ENCODE measurements around the gene PPIB. TPM values are rescaled to one million over a fixed set of nuclear protein-coding genes. Genes with fewer than 3 reads are reported as not detected.
A peak's percentile ranks its signal among the peaks of the same experiment; 100 is the strongest.

PPIB gene
- total RNA-seq, 1 donor from 2014 or later = 186 TPM

- no peak for DNase-seq (ENCODE audit: low spot score in 2 of 2)
- no peak for FAIRE-seq
Measured at GRCh38 chr15:64158363-64159134, 4.3 kb downstream of the PPIB start.

- FAIRE-seq = no peak
Measured at GRCh38 chr15:64157599-64158125, 5.2 kb downstream of the PPIB start.

GRCh38 chr15:64156652-64157331 is 6.0 kb downstream of the PPIB start:
- DNase-seq (ENCODE audit: low spot score in 2 of 2) (no peak), FAIRE-seq (no peak)

More at GRCh38 chr15:64157599-64158125, 5.2 kb downstream of the PPIB start:
- no peak for DNase-seq (ENCODE audit: low spot score in 2 of 2)

- DNase-seq (ENCODE audit: low spot score in 2 of 2) (no peak), FAIRE-seq (no peak)
Measured at GRCh38 chr15:64155802-64156651, 6.8 kb downstream of the PPIB start.

GRCh38 chr15:64153480-64154367 is 9.1 kb downstream of the PPIB start:
- FAIRE-seq (no peak), DNase-seq (ENCODE audit: low spot score in 2 of 2) (peak; percentile 90 to 94)

- no peak for DNase-seq (ENCODE audit: low spot score in 2 of 2)
- no peak for FAIRE-seq
Measured at GRCh38 chr15:64152507-64153387, 10.1 kb downstream of the PPIB start.

- peak in 1 of 2 donors; percentile 57 for DNase-seq (ENCODE audit: low spot score in 2 of 2)
- FAIRE-seq = no peak
Measured at GRCh38 chr15:64151727-64152506, 10.9 kb downstream of the PPIB start, which contains the start of gene SNX22. Gene SNX22, plus strand, starts transcription at chr15:64151731. Its CDS starts 45 bp downstream, at chr15:64151776.

GRCh38 chr15:64149893-64150578 is 12.8 kb downstream of the PPIB start:
- no peak for DNase-seq (ENCODE audit: low spot score in 2 of 2)
- no peak for FAIRE-seq

- DNase-seq (ENCODE audit: low spot score in 2 of 2) (no peak), FAIRE-seq (no peak)
Measured at GRCh38 chr15:64149424-64149823, 13.4 kb downstream of the PPIB start.

- FAIRE-seq (no peak), DNase-seq (ENCODE audit: low spot score in 2 of 2) (no peak)
Measured at GRCh38 chr15:64148581-64148980, 14.2 kb downstream of the PPIB start.

GRCh38 chr15:64148168-64148567 is 14.7 kb downstream of the PPIB start:
- FAIRE-seq (no peak), DNase-seq (ENCODE audit: low spot score in 2 of 2) (no peak)

- DNase-seq (ENCODE audit: low spot score in 2 of 2) (no peak), FAIRE-seq (no peak)
Measured at GRCh38 chr15:64146885-64147681, 15.7 kb downstream of the PPIB start.

GRCh38 chr15:64146520-64146884 is 16.3 kb downstream of the PPIB start:
- FAIRE-seq (no peak), DNase-seq (ENCODE audit: low spot score in 2 of 2) (no peak)

GRCh38 chr15:64146041-64146440 is 16.8 kb downstream of the PPIB start:
- FAIRE-seq (no peak), DNase-seq (ENCODE audit: low spot score in 2 of 2) (no peak)

GRCh38 chr15:64144565-64145281 is 18.1 kb downstream of the PPIB start:
- FAIRE-seq (no peak), DNase-seq (ENCODE audit: low spot score in 2 of 2) (no peak)

GRCh38 chr15:64144192-64144564 is 18.6 kb downstream of the PPIB start:
- FAIRE-seq (no peak), DNase-seq (ENCODE audit: low spot score in 2 of 2) (no peak)
